HCT116 (cell line): ENCODE data around the gene ERC2. TPM values are rescaled to one million over a fixed set of nuclear protein-coding genes. Genes with fewer than 3 reads are reported as not detected.

Experiments
- ATAC-seq: fragments of 200-7000 bp; cut with Tn5 transposase; 2 replicates; pipeline ENCODE4 v1.9.1; 2020; ENCODE audit warnings: mild to moderate bottlenecking, moderate library complexity
- BruUV-seq: library from RNA; stranded (reverse); fragments of 400-500 nt; replicated peaks from 2 replicates; lab custom pipeline; 2021; lab: Mats Ljungman, UMichigan
- CTCF ChIA-PET: fragments of 300-600 bp; sonication (Branson Sonifier 250); formaldehyde crosslinking; loops from one replicate; lab custom pipeline; 2021; ENCODE audit warnings: antibody characterized with exemption; lab: Charles Lee
- POLR2A ChIA-PET: fragments of 300-600, 350-600 bp; sonication (Branson Sonifier 250); formaldehyde crosslinking; loops from one replicate; lab custom pipeline; 2021; ENCODE audit warnings: antibody characterized with exemption; lab: Charles Lee
- RAD21 ChIA-PET, 2 experiments: fragments of 300-600 bp; sonication (Branson Sonifier 250); formaldehyde crosslinking; loops; one replicate each; lab custom pipeline; 2023; ENCODE audit warnings: low total read pairs in 2 of 2; ENCODE audit not compliant: uncharacterized antibody in 2 of 2, unreplicated experiment in 2 of 2, low non-redundant PET in 1 of 2; lab: Charles Lee
- DNase-seq: peaks from one replicate; pipeline ENCODE4 v3.0.0-alpha.2; 2010; ENCODE audit warnings: low read depth, low spot score
- H2AFZ ChIP-seq: fragments of 200-600 bp; shearing (Covaris generic), sonication (generic); 2 replicates; pipeline ENCODE4 v1.6.1; 2017; ENCODE audit warnings: low read depth, mixed run types, mixed read lengths, antibody characterized with exemption, low read length; ENCODE audit not compliant: poor library complexity, severe bottlenecking
- H3K27ac ChIP-seq: 2 replicates; pipeline ENCODE4 v1.5.1; 2012; ENCODE audit warnings: low read depth, low read length
- H3K27me3 ChIP-seq: fragments of 200-600 bp; sonication (generic); 2 replicates; pipeline ENCODE4 v1.6.1; 2016; ENCODE audit warnings: mixed run types, low read length, mixed read lengths; ENCODE audit not compliant: insufficient read depth
- H3K36me3 ChIP-seq, 2 experiments: fragments of 200-500 bp in 1 of 2; fragments of 200-600 bp in 1 of 2; sonication (Bioruptor generic) in 1 of 2; sonication (generic) in 1 of 2; 2 replicates each; pipeline versions ENCODE4 v1.5.1 to v1.6.1; 2014 to 2016; ENCODE audit warnings: low read length in 2 of 2, inconsistent platforms in 1 of 2, mixed read lengths in 1 of 2, mixed run types in 1 of 2; ENCODE audit not compliant: insufficient read depth in 2 of 2, control insufficient read depth in 1 of 2
- H3K4me1 ChIP-seq, 2 experiments: fragments of 200-600 bp in 1 of 2; sonication (generic) in 1 of 2; 2 replicates each; pipeline versions ENCODE4 v1.5.1 to v1.6.1; 2012 to 2017; ENCODE audit warnings: low read length in 2 of 2, inconsistent platforms in 1 of 2, mild to moderate bottlenecking in 1 of 2, mixed read lengths in 1 of 2, mixed run types in 1 of 2, moderate library complexity in 1 of 2; ENCODE audit not compliant: insufficient read depth in 2 of 2, control insufficient read depth in 1 of 2
- H3K4me2 ChIP-seq: fragments of 200-600 bp; sonication (generic); 2 replicates; pipeline ENCODE4 v1.6.1; 2017; ENCODE audit warnings: mixed run types, low read length, mixed read lengths
- H3K4me3 ChIP-seq, 2 experiments: fragments of 200-600 bp in 1 of 2; sonication (generic) in 1 of 2; replicated peaks in 1 of 2; 2 replicates each; pipeline ENCODE4 v1.5.1; 2011 to 2016; ENCODE audit warnings: low read length in 2 of 2, control low read depth in 1 of 2, low read depth in 1 of 2, mild to moderate bottlenecking in 1 of 2, mixed read lengths in 1 of 2, mixed run types in 1 of 2
- H3K79me2 ChIP-seq: fragments of 200-600 bp; sonication (generic); 2 replicates; pipeline ENCODE4 v1.6.1; 2017; ENCODE audit warnings: mild to moderate bottlenecking, mixed run types, low read length, moderate library complexity, mixed read lengths; ENCODE audit not compliant: insufficient read depth
- H3K9ac ChIP-seq: fragments of 200-600 bp; sonication (generic); 2 replicates; pipeline ENCODE4 v1.6.1; 2016; ENCODE audit warnings: low read length, mixed read lengths
- H3K9me2 ChIP-seq: fragments of 200-600 bp; sonication (generic), shearing (Covaris generic); 2 replicates; pipeline ENCODE4 v1.6.1; 2017; ENCODE audit warnings: mixed run types, mild to moderate bottlenecking, moderate library complexity; ENCODE audit not compliant: insufficient read depth
- H3K9me3 ChIP-seq, 2 experiments: fragments of 200-500 bp in 1 of 2; fragments of 200-600 bp in 1 of 2; sonication (Bioruptor generic) in 1 of 2; sonication (generic) in 1 of 2; 2 replicates each; pipeline ENCODE4 v1.6.1; 2014 to 2017; ENCODE audit warnings: low read length in 2 of 2, mixed read lengths in 2 of 2, inconsistent platforms in 1 of 2, low read depth in 1 of 2, mild to moderate bottlenecking in 1 of 2, mixed run types in 1 of 2, moderate library complexity in 1 of 2; ENCODE audit not compliant: control insufficient read depth in 1 of 2, insufficient read depth in 1 of 2
- H4K20me1 ChIP-seq: fragments of 200-600 bp; sonication (generic), shearing (Covaris generic); 2 replicates; pipeline ENCODE4 v1.6.1; 2017; ENCODE audit warnings: mixed run types, mild to moderate bottlenecking, moderate library complexity; ENCODE audit not compliant: insufficient read depth
- EGR1 ChIP-seq: IDR thresholded peaks from 2 replicates; pipeline ENCODE4 v1.6.1; 2012; ENCODE audit warnings: low read depth
- EZH2phosphoT487 ChIP-seq: fragments of 200-600 bp; IDR thresholded peaks from 2 replicates; pipeline ENCODE4 v1.6.1; 2018; ENCODE audit warnings: antibody characterized with exemption, borderline replicate concordance
- FOSL1 ChIP-seq: IDR thresholded peaks from 2 replicates; pipeline ENCODE4 v1.6.1; 2012; ENCODE audit warnings: low read depth
- JUND ChIP-seq: IDR thresholded peaks from 2 replicates; pipeline ENCODE4 v1.6.1; 2012
- TCF7L2 ChIP-seq: IDR thresholded peaks from 2 replicates; pipeline ENCODE4 v1.7.0; 2011; ENCODE audit warnings: borderline replicate concordance, inconsistent platforms; ENCODE audit not compliant: insufficient read depth, insufficient read length; ENCODE audit errors: extremely low read depth
- intact Hi-C: fragments of 100-400 bp; cut with micrococcal nuclease; formaldehyde crosslinking; loops from 2 replicates; pipeline ENCODE4 v1.10.0; 2022
- total RNA-seq: library from RNA; stranded (reverse); gene quantifications from one replicate; pipeline ENCODE4 v1.2.1, GENCODE V29; 2021; ENCODE audit not compliant: unreplicated experiment
- TF ChIP-seq, protein P1 (sequence below): IDR thresholded peaks from 2 replicates; pipeline ENCODE4 v1.6.1; 2012
- TF ChIP-seq, protein P2 (sequence below): IDR thresholded peaks from 2 replicates; pipeline ENCODE4 v1.6.1; 2012; ENCODE audit warnings: low read depth
- TF ChIP-seq, protein P3 (sequence below): IDR thresholded peaks from 2 replicates; pipeline ENCODE4 v1.6.1; 2012

The ERC2 gene
- total RNA-seq, 1 experiment from 2014 or later = not detected

DNA sequence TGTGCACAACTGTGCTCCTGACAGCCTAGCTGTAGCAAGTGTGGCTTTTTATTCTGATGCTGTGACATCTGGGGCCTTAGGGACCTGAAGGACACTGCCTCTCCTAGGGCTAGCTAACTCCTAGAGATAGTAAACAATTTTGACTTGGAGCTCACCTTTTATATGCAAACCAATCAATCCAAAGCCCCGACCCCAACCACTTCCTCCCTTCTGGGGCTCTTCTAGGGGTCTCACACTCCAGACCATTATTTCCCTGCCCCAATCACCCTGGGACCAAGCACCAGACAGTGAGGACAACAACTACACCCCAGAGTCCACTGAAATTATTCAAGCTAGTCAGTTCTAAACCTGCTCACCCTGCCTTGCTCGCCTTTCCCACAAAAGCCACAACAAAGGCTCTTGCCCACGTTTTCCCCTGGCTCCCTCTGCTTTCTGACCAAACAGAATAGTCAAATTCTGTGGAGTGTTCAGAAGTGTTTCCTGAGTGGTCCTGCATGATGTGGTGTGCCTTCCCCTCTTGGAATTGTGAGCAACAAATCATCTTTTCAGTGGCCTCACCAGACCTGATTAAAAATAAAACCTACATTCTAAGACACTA is 897.0 kb downstream of the ERC2 start:
- CTCF ChIA-PET = no interaction called here
- H4K20me1 ChIP-seq = no peaks in the 10 kb centered on the region
- TF ChIP-seq EZH2phosphoT487 = no peak
- no peak for TF ChIP-seq EGR1
- TF ChIP-seq, protein P1, sequence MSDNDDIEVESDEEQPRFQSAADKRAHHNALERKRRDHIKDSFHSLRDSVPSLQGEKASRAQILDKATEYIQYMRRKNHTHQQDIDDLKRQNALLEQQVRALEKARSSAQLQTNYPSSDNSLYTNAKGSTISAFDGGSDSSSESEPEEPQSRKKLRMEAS = no peak
- TF ChIP-seq, protein P2, sequence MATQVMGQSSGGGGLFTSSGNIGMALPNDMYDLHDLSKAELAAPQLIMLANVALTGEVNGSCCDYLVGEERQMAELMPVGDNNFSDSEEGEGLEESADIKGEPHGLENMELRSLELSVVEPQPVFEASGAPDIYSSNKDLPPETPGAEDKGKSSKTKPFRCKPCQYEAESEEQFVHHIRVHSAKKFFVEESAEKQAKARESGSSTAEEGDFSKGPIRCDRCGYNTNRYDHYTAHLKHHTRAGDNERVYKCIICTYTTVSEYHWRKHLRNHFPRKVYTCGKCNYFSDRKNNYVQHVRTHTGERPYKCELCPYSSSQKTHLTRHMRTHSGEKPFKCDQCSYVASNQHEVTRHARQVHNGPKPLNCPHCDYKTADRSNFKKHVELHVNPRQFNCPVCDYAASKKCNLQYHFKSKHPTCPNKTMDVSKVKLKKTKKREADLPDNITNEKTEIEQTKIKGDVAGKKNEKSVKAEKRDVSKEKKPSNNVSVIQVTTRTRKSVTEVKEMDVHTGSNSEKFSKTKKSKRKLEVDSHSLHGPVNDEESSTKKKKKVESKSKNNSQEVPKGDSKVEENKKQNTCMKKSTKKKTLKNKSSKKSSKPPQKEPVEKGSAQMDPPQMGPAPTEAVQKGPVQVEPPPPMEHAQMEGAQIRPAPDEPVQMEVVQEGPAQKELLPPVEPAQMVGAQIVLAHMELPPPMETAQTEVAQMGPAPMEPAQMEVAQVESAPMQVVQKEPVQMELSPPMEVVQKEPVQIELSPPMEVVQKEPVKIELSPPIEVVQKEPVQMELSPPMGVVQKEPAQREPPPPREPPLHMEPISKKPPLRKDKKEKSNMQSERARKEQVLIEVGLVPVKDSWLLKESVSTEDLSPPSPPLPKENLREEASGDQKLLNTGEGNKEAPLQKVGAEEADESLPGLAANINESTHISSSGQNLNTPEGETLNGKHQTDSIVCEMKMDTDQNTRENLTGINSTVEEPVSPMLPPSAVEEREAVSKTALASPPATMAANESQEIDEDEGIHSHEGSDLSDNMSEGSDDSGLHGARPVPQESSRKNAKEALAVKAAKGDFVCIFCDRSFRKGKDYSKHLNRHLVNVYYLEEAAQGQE = no peak

DNA sequence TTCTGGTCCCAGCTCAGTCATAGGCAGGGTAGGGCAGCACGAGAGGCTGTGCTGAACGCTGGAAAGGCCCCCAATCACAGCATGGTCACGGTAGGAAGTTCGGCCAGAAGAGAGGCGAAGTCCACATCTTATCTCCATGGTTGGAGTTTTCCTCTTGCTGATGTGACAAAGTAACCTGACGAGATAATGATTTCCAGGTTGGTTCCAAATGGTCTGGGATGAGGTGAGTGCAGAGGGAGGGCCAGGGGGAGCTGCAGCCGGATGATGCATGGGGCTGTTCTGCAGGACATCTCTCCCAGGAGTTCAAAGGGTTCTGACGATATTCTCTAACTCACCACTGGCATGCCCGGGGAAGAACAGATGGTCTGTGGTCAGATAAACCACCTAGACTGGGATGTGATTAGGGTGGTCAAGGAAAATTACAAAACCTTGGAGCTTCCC is 898.0 kb downstream of the ERC2 start:
- Histone ChIP-seq H3K4me2 (no peak overlapping the region), H3K27me3 (no peaks in the 10 kb centered on the region), H3K79me2 (no peaks in the 10 kb centered on the region), H4K20me1 (no peaks in the 10 kb centered on the region), H3K27ac (no peak overlapping the region), H3K9me2 (no peaks in the 10 kb centered on the region), H2AFZ (no peak overlapping the region), H3K4me1 (no peaks in the 10 kb centered on the region), H3K36me3 (no peaks in the 10 kb centered on the region), H3K4me3 (no peak overlapping the region), H3K9me3 (no peaks in the 10 kb centered on the region; a peak in 2 of 4 replicates), H3K9ac (no peak overlapping the region)
- no peak for ATAC-seq
- BruUV-seq = no TSS peak
- TF ChIP-seq EZH2phosphoT487 (no peak), EGR1 (no peak), TCF7L2 (no peak), FOSL1 (no peak), JUND (no peak)
- TF ChIP-seq, protein P3, sequence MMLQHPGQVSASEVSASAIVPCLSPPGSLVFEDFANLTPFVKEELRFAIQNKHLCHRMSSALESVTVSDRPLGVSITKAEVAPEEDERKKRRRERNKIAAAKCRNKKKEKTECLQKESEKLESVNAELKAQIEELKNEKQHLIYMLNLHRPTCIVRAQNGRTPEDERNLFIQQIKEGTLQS = no peak
- RAD21 ChIA-PET = no interaction called here
- DNase-seq = no peak
- CTCF ChIA-PET = no interaction called here
- POLR2A ChIA-PET = no interaction called here
- intact Hi-C loops = no loop called here

More for the DNA sequence above, 897.0 kb downstream of the ERC2 start:
- H3K79me2 ChIP-seq = no peaks in the 10 kb centered on the region
- ChIA-PET RAD21 (no interaction called here), POLR2A (no interaction called here)
- H3K4me3 ChIP-seq = no peak overlapping the region
- no peak overlapping the region for H3K9ac ChIP-seq
- ATAC-seq (no peak), DNase-seq (no peak)
- no peaks in the 10 kb centered on the region for H3K27me3 ChIP-seq
- intact Hi-C loops = no loop called here
- BruUV-seq = no TSS peak
- no peaks in the 10 kb centered on the region for H3K4me1 ChIP-seq
- H3K36me3 ChIP-seq = no peaks in the 10 kb centered on the region
- no peak overlapping the region for H3K4me2 ChIP-seq
- H3K9me3 ChIP-seq = no peaks in the 10 kb centered on the region; a peak in 2 of 4 replicates
- no peak overlapping the region for H3K27ac ChIP-seq
- no peak overlapping the region for H2AFZ ChIP-seq
- H3K9me2 ChIP-seq = no peaks in the 10 kb centered on the region
